HepG2 (cell line): ENCODE measurements around the gene TTC28. TPM values are rescaled to one million over a fixed set of nuclear protein-coding genes. Genes with fewer than 3 reads are reported as not detected.

ENCODE experiments used
- CEBPB ChIP-seq: IDR thresholded peaks from 2 replicates; pipeline ENCODE4 v1.6.1; 2011; ENCODE audit warnings: low read depth, low read length, improper control_type of control experiment, borderline replicate concordance
- CENPBD1 ChIP-seq: sonication (generic); formaldehyde crosslinking; IDR thresholded peaks from 2 replicates; pipeline ENCODE4 v1.8.0; 2022; ENCODE audit warnings: missing genetic modification reagents, low read depth, mild to moderate bottlenecking, borderline replicate concordance
- FOXM1 ChIP-seq: sonication (generic); formaldehyde crosslinking; IDR thresholded peaks from 2 replicates; pipeline ENCODE4 v1.5.0; 2020; ENCODE audit warnings: missing genetic modification reagents
- GABPB1 ChIP-seq: IDR thresholded peaks from 2 replicates; pipeline ENCODE4 v1.6.1; 2016; ENCODE audit warnings: mild to moderate bottlenecking, missing genetic modification reagents, moderate library complexity, missing compliant biosample characterization
- JDP2 ChIP-seq: sonication (generic); formaldehyde crosslinking; IDR thresholded peaks from 2 replicates; pipeline ENCODE4 v1.8.1; 2022; ENCODE audit warnings: missing genetic modification reagents, borderline replicate concordance
- KMT2A ChIP-seq: sonication (generic); formaldehyde crosslinking; IDR thresholded peaks from 2 replicates; pipeline ENCODE4 v1.4.0; 2020; ENCODE audit warnings: missing genetic modification reagents
- MAFK ChIP-seq, 2 experiments: IDR thresholded peaks in 1 of 2; conservative IDR thresholded peaks in 1 of 2; 2 replicates each; pipeline ENCODE4 v1.6.1; 2011; ENCODE audit warnings: improper control_type of control experiment in 2 of 2, low read length in 2 of 2
- MYC ChIP-seq: sonication (generic); formaldehyde crosslinking; IDR thresholded peaks from 2 replicates; pipeline ENCODE4 v1.9.0; 2021; ENCODE audit warnings: missing genetic modification reagents, borderline replicate concordance
- NCOA5 ChIP-seq: sonication (generic); formaldehyde crosslinking; IDR thresholded peaks from 2 replicates; pipeline ENCODE4 v1.4.0; 2020; ENCODE audit warnings: missing genetic modification reagents
- NR2C2 ChIP-seq: sonication (generic); formaldehyde crosslinking; IDR thresholded peaks from 2 replicates; pipeline ENCODE4 v1.4.0; 2020; ENCODE audit warnings: missing genetic modification reagents, mild to moderate bottlenecking, moderate library complexity, borderline replicate concordance
- NR2F6 ChIP-seq, 2 experiments: IDR thresholded peaks; 2 replicates each; pipeline ENCODE4 v1.6.1; 2016; ENCODE audit warnings: antibody characterized with exemption in 1 of 2, mild to moderate bottlenecking in 1 of 2
- PBX2 ChIP-seq: IDR thresholded peaks from 2 replicates; pipeline ENCODE4 v1.6.1; 2016; ENCODE audit warnings: control low read depth
- PHB2 ChIP-seq: fragments of 450-650 bp; IDR thresholded peaks from 2 replicates; pipeline ENCODE4 v1.6.1; 2018; ENCODE audit not compliant: partially characterized antibody
- POGK ChIP-seq: sonication (generic); formaldehyde crosslinking; conservative IDR thresholded peaks from 2 replicates; pipeline ENCODE4 v1.8.0; 2022; ENCODE audit warnings: mild to moderate bottlenecking, moderate library complexity, missing genetic modification reagents
- TRIM24 ChIP-seq: sonication (generic); formaldehyde crosslinking; IDR thresholded peaks from 2 replicates; pipeline ENCODE4 v1.8.0; 2022; ENCODE audit warnings: mild to moderate bottlenecking, missing genetic modification reagents
- UBTF ChIP-seq: sonication (generic); formaldehyde crosslinking; IDR thresholded peaks from 2 replicates; pipeline ENCODE4 v1.4.0; 2020; ENCODE audit warnings: mild to moderate bottlenecking, missing genetic modification reagents
- XBP1 ChIP-seq: sonication (generic); formaldehyde crosslinking; IDR thresholded peaks from 2 replicates; pipeline ENCODE4 v1.5.0; 2020; ENCODE audit warnings: missing genetic modification reagents
- YEATS4 ChIP-seq: sonication (generic); formaldehyde crosslinking; IDR thresholded peaks from 2 replicates; pipeline ENCODE4 v1.4.0; 2020; ENCODE audit warnings: missing genetic modification reagents, borderline replicate concordance
- ZFY ChIP-seq: sonication (generic); formaldehyde crosslinking; IDR thresholded peaks from 2 replicates; pipeline ENCODE4 v1.4.0; 2020; ENCODE audit warnings: missing genetic modification reagents
- ZGPAT ChIP-seq: IDR thresholded peaks from 2 replicates; pipeline ENCODE4 v1.6.1; 2016; ENCODE audit warnings: mild to moderate bottlenecking
- ZNF160 ChIP-seq: sonication (generic); formaldehyde crosslinking; IDR thresholded peaks from 2 replicates; pipeline ENCODE4 v1.8.0; 2022; ENCODE audit warnings: mild to moderate bottlenecking, inconsistent platforms, missing genetic modification reagents
- ZNF550 ChIP-seq: sonication (generic); formaldehyde crosslinking; IDR thresholded peaks from 2 replicates; pipeline ENCODE4 v1.4.0; 2020; ENCODE audit warnings: mild to moderate bottlenecking, missing genetic modification reagents, borderline replicate concordance
- ZNF780A ChIP-seq: sonication (generic); formaldehyde crosslinking; IDR thresholded peaks from 2 replicates; pipeline ENCODE4 v1.8.0; 2022; ENCODE audit warnings: mild to moderate bottlenecking, missing genetic modification reagents, moderate library complexity
- ZNF878 ChIP-seq: sonication (generic); formaldehyde crosslinking; IDR thresholded peaks from 2 replicates; pipeline ENCODE4 v1.8.1; 2023; ENCODE audit warnings: mild to moderate bottlenecking, missing genetic modification reagents, moderate library complexity
- ZSCAN25 ChIP-seq: sonication (generic); formaldehyde crosslinking; IDR thresholded peaks from 2 replicates; pipeline ENCODE4 v1.8.0; 2022; ENCODE audit warnings: mild to moderate bottlenecking, missing genetic modification reagents
- polyA plus RNA-seq, 8 experiments: library from polyadenylated mRNA; depleted of rRNA in 3 of 8; stranded (reverse) in 7 of 8; unstranded in 1 of 8; fragments of >200 nt; fragmentation: Illumina TruSeq in 4 of 8; extraction: Trizol in 4 of 8; gene quantifications; 2 replicates each; pipeline versions ENCODE4 v1.2.1 to v1.2.3, GENCODE V29; 2011 to 2016; ENCODE audit warnings: low read depth in 4 of 8, missing spikeins in 1 of 8, mixed read lengths in 1 of 8; ENCODE audit not compliant: insufficient read depth in 1 of 8
- total RNA-seq, 5 experiments: library from RNA; depleted of rRNA; stranded (reverse); fragments of >200 nt; fragmentation: Illumina TruSeq; extraction: Trizol; gene quantifications; 2 replicates each; pipeline ENCODE4 v1.2.3, GENCODE V29; 2016; ENCODE audit warnings: low read depth in 1 of 5

Gene TTC28
- total and polyA plus RNA-seq, 2 of the 13 experiments (the other 11 are each of a cell fraction or from before 2014, with no cell fraction given): 4.2 to 13.1 TPM

- no peak for TF ChIP-seq PBX2
- TF ChIP-seq XBP1 (CRISPR knock-in tag): no peak
- no peak for TF ChIP-seq ZSCAN25 (CRISPR knock-in tag)
- no peak for TF ChIP-seq PHB2
- peak; percentile 94 for TF ChIP-seq UBTF (CRISPR knock-in tag)
- TF ChIP-seq GABPB1 (CRISPR knock-in tag): peak; percentile 82
- no peak for TF ChIP-seq FOXM1 (CRISPR knock-in tag)
- TF ChIP-seq TRIM24 (CRISPR knock-in tag): no peak
- TF ChIP-seq MAFK (conservative IDR thresholded peaks at IDR 0.05 in 1 of 2, IDR thresholded peaks at IDR 0.05 in 1 of 2; ENCODE audit: low read length in 2 of 2): no peak
- no peak for TF ChIP-seq ZNF550 (CRISPR knock-in tag)
- peak; percentile 59; the same call in 1 of the 2 replicates for TF ChIP-seq ZGPAT (CRISPR knock-in tag)
- TF ChIP-seq MYC: peak; percentile 80; the same call in 1 of the 2 replicates
- TF ChIP-seq KMT2A: peak; percentile 39; the same call in 1 of the 2 replicates
- TF ChIP-seq CENPBD1 (CRISPR knock-in tag): 0 out of 2 replicates have a peak, but pooled peaks have one; percentile 39
- TF ChIP-seq ZNF878: no peak
- TF ChIP-seq JDP2 (CRISPR knock-in tag): no peak
- no peak for TF ChIP-seq NCOA5 (CRISPR knock-in tag)
- no peak; the same call in 1 of the 2 replicates for TF ChIP-seq NR2F6 (IDR thresholded peaks at IDR 0.05)
- 0 out of 2 replicates have a peak, but pooled peaks have one; percentile 19 for TF ChIP-seq NR2F6 (CRISPR knock-in tag; IDR thresholded peaks at IDR 0.05)
- no peak for TF ChIP-seq NR2C2
- TF ChIP-seq ZNF160 (CRISPR knock-in tag): no peak
- TF ChIP-seq ZNF780A (CRISPR knock-in tag): no peak
- peak; percentile 91 for TF ChIP-seq ZFY (CRISPR knock-in tag)
- 0 out of 2 replicates have a peak, but pooled peaks have one; percentile 27 for TF ChIP-seq YEATS4 (CRISPR knock-in tag)
- no peak for TF ChIP-seq CEBPB
- peak; percentile 21; the same call in 1 of the 2 replicates for TF ChIP-seq POGK
These were observed 237.4 kb downstream of the TTC28 start (continued) for GRCh38 chr22:28442264-28442710.
